ENCODE data around the gene MYH3.

DNA sequence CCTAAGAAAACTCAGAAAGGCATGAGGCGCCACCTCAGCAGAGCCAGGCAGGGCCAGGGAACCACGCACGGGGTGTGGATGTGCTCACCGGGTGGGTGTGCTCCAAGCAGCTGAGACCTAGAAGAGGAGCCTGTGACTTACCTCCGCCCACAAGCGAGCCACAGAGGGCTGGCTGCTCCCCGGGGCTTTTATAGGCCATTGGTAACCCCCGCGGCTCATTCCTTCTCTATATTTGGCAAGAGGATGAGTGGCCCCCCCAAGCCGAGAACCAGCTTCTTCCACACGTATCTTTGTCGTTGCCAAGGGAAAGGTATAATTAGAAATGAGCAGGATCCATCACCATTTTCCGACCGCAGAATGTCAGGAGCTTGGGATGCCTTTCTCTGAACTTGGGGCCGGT, at the start of gene MYH3:
- no peak for TF ChIP-seq EZH2phosphoT487 (IDR thresholded peaks at IDR 0.05; ENCODE audit: low read depth, severe bottlenecking, unreplicated experiment)
- no peak for TF ChIP-seq CTCF (IDR thresholded peaks at IDR 0.05; ENCODE audit: poor library complexity)

Data from hepatocyte (in vitro differentiated cells).